ENCODE measurements around the gene KHDC1L.
A peak's percentile ranks its signal among the peaks of the same experiment; 100 is the strongest.

KHDC1L gene

DNA sequence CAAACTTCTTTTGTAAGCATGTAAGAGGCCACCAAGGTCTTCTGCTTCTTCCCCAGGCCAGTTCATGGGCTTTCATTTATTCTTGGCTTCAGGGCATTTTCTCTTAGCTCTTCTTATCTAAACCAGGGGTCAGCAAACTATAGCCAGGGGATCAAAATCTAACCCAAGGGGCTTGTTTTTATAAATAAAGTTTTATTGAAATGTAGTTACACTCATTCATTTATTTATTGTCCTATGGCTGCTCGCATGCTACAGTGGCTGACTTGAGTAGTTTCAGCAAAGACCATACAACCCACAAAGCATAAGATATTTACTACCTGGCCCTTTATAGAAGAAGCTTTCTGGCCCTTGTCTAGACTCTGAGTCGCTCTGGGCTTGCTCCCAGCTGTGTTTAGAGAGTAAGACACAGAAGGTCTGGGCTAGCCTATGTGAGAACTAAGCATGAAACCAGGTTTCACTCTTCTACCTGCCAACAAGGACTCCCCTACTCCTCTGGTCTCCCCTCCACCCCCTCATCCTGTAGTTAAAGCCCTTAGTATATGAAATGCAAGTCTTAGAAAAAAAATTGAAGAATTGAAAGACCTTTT lies 43.2 kb downstream of the KHDC1L start:
- DNase-seq (ENCODE audit: low spot score): no peak
- in situ Hi-C loops (cut with MboI; ENCODE audit: low sequenced_read_pairs, unreplicated experiment): no loop called here
- TF ChIP-seq, protein P1, sequence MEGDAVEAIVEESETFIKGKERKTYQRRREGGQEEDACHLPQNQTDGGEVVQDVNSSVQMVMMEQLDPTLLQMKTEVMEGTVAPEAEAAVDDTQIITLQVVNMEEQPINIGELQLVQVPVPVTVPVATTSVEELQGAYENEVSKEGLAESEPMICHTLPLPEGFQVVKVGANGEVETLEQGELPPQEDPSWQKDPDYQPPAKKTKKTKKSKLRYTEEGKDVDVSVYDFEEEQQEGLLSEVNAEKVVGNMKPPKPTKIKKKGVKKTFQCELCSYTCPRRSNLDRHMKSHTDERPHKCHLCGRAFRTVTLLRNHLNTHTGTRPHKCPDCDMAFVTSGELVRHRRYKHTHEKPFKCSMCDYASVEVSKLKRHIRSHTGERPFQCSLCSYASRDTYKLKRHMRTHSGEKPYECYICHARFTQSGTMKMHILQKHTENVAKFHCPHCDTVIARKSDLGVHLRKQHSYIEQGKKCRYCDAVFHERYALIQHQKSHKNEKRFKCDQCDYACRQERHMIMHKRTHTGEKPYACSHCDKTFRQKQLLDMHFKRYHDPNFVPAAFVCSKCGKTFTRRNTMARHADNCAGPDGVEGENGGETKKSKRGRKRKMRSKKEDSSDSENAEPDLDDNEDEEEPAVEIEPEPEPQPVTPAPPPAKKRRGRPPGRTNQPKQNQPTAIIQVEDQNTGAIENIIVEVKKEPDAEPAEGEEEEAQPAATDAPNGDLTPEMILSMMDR (IDR thresholded peaks at IDR 0.05; ENCODE audit: borderline replicate concordance, control extremely low read depth, extremely low read depth, insufficient read depth, missing control alignments): no peak

DNA sequence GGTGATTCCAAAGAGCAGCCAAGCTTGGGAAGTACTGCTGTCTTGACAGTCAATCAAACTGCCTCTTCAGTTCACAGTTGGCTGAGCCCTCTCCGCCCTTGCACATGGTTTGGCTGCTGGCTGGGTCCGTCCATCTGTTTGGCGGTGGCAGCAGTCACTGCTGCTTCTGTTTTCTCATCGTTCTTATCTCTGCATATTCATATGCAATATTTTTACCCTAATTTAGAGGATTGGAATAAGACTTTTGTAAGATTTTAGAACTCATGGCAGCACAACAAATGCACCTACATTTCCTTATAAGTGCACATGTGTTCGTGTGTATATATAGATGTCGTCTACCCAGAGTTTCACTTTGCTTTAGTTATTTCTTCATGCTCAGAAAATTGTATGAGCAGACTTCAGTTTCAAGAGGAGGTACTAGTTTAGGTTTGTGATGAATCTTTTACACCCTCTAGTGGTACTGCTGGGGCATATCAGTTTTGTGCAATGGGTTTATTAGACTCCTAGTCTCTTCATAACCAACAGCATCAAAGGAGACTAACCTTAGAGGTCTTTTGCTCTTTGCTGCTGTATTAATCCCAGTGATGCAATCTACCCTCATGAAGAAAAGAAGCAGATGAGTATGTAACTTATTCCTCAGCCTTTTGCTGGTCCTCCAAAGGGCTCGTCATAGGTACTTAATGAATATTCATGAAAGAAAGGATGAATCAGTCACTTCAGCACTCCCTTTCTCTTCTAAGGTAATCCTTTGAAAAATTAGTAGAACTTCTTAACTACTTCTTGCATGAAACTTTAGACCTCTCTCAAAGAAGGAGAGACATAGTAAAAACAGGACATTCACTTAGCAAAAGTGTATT lies 44.3 kb downstream of the KHDC1L start:
- in situ Hi-C loops (cut with MboI; ENCODE audit: low sequenced_read_pairs, unreplicated experiment): no loop called here
- peak; percentile 62 for DNase-seq (ENCODE audit: low spot score)

DNA sequence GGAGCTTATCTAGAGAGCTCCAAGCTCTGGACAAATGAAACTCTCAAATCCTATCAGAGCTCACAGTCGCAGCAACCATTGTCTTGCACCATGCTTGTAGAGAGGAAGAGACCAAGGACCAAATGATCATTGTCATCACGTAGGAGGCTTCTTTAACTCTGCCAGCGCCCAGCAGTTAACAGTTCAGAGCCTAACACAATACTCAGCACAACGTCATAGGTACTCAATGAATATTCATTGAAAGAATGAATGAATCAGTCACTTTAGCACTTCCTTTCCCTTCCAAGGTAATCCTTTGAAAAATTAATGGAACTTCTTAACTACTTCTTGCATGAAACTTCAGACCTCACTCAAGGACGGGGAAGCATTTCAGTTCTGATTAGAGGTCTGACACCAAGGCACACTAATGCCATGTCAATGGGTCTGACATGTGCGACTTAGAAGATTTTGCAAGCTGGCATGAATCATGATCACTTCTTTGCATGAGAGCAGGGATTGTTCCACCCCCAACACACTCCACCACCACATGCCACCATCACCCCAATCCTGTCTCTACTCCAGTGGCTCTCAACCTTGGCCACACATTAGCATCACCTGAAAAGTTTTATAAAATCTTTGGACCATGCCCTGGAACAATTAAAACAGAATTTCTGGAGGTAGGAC lies 45.1 kb downstream of the KHDC1L start:
- in situ Hi-C loops (cut with MboI; ENCODE audit: low sequenced_read_pairs, unreplicated experiment): no loop called here
- TF ChIP-seq, protein P1 (IDR thresholded peaks at IDR 0.05; ENCODE audit: borderline replicate concordance, control extremely low read depth, extremely low read depth, insufficient read depth, missing control alignments): no peak
- no peak for DNase-seq (ENCODE audit: low spot score)

More for the DNA sequence above, 44.3 kb downstream of the KHDC1L start:
- TF ChIP-seq, protein P1 (IDR thresholded peaks at IDR 0.05; ENCODE audit: borderline replicate concordance, control extremely low read depth, extremely low read depth, insufficient read depth, missing control alignments): peak; percentile 71

DNA sequence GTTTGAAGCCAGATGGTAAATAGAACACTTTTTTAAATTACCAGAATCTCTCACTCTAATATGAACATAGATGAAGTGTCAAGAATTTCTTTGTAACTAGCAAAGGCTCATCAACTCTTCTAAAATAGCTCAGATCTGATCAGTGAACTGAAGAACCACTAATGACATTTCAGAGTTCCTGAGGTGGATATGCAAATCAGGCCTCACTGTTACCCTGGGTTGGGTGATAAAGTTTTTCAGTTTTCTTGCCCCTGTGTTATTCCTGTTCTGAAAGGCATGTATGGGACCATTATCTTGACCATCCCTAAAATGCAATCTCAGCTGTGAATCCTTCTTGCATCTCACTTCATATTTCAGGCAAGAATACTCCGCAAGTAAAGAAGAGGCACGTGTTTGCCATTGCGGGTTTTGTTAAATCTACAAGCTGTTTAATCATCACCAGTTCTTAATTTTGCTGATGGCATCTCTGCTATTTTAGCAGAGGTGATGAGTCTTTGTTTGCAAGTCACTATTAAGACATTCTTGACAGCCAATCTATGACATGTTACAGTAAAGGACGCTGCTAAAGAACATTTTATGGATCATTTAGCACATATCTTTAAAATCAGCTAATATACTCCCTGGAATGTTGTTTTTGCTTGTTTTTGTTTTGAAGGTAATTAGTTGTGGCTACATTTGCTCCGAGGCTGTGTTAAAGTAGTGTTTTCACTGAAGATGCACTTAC lies 47.9 kb downstream of the KHDC1L start:
- in situ Hi-C loops (cut with MboI; ENCODE audit: low sequenced_read_pairs, unreplicated experiment): loop anchor here (10.0 kb wide), 1 partner anchor 763 kb away; no protein-coding TSS in a partner anchor
- TF ChIP-seq, protein P1 (IDR thresholded peaks at IDR 0.05; ENCODE audit: borderline replicate concordance, control extremely low read depth, extremely low read depth, insufficient read depth, missing control alignments): no peak
- DNase-seq (ENCODE audit: low spot score): no peak

DNA sequence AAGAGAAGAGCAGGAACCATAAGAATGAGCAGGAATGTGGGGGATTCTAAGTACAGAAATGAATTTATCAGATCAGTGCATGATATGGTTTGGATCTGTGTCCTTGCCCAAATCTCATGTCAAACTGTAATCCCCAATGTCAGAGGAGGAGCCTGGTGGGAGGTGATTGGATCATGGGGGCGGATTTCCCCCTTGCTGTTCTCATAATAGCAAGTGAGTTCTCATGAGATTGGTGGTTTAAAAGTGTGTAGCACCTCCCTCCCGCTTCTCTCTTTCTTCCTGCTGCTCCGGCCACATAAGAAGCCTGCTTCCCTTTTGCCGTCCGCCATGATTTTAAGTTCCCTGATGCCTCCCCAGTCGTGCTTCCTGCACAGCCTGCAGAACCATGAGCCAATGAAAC lies 49.2 kb downstream of the KHDC1L start:
- TF ChIP-seq, protein P1 (IDR thresholded peaks at IDR 0.05; ENCODE audit: borderline replicate concordance, control extremely low read depth, extremely low read depth, insufficient read depth, missing control alignments): no peak
- in situ Hi-C loops (cut with MboI; ENCODE audit: low sequenced_read_pairs, unreplicated experiment): loop anchor here (10.0 kb wide), 1 partner anchor 761 kb away; no protein-coding TSS in a partner anchor
- no peak for DNase-seq (ENCODE audit: low spot score)

DNA sequence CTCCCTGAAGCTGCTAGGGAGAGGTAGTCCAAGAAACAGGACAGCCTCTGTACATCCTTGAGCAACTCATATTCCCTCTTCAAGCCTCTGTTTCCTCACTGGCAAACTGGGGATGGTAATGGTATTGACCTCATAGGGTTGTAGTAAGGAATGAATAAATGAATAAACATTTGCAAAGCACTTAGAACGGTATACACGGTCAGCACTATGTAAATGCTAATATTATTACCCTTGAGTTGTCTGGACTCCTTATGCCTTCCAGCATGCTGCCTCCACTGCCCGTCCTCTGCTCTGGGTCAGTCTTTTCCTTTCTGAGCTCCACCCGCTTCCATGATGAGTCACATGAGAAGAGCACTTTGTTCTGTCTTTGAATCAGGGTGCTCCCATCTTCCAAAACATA lies 50.6 kb downstream of the KHDC1L start:
- DNase-seq (ENCODE audit: low spot score): no peak
- TF ChIP-seq, protein P1 (IDR thresholded peaks at IDR 0.05; ENCODE audit: borderline replicate concordance, control extremely low read depth, extremely low read depth, insufficient read depth, missing control alignments): no peak
- in situ Hi-C loops (cut with MboI; ENCODE audit: low sequenced_read_pairs, unreplicated experiment): loop anchor here (10.0 kb wide), 1 partner anchor 760 kb away; no protein-coding TSS in a partner anchor

Data from GM13976 (cell line).